HUES64 (cell line): ENCODE results near the gene CAPN8.

ENCODE experiments used
- H3K27ac ChIP-seq: 2 replicates; pipeline ENCODE4 v1.7.0; 2013; ENCODE audit warnings: low read depth, low read length, inconsistent platforms
- H3K27me3 ChIP-seq: 2 replicates; pipeline ENCODE4 v1.6.1; 2013; ENCODE audit warnings: mild to moderate bottlenecking, low read length; ENCODE audit not compliant: insufficient read depth
- H3K36me3 ChIP-seq: 2 replicates; pipeline ENCODE4 v1.6.1; 2013; ENCODE audit warnings: mild to moderate bottlenecking, low read length; ENCODE audit not compliant: insufficient read depth
- H3K4me1 ChIP-seq: 2 replicates; pipeline ENCODE4 v1.6.1; 2013; ENCODE audit warnings: mild to moderate bottlenecking, low read length, moderate library complexity; ENCODE audit not compliant: insufficient read depth
- H3K4me3 ChIP-seq: 2 replicates; pipeline ENCODE4 v1.5.1; 2013; ENCODE audit warnings: mild to moderate bottlenecking, low read length, moderate library complexity
- H3K9ac ChIP-seq: 2 replicates; pipeline ENCODE4 v1.6.1; 2013; ENCODE audit warnings: mild to moderate bottlenecking, low read depth, low read length
- H3K9me3 ChIP-seq: 2 replicates; pipeline ENCODE4 v1.6.1; 2013; ENCODE audit warnings: low read depth, low read length; ENCODE audit not compliant: insufficient read depth
- WGBS: fragments of 150-250, 120-280 bp; methylation state at CpG from one replicate; pipeline ENCODE4 v1.1.7; 2013; ENCODE audit warnings: missing lambda C conversion rate; 5-methylcytosine and 5-hydroxymethylcytosine counted together

CAPN8 gene

GRCh38 chr1:223651291-223651991 is 14.1 kb downstream of the CAPN8 start:
- H3K4me1 ChIP-seq: peaks cover 37% of the 10 kb centered on the region
- H3K9ac ChIP-seq: no peak overlapping the region
- H3K27ac ChIP-seq: no peak overlapping the region
- H3K9me3 ChIP-seq: no peaks in the 10 kb centered on the region; the same call in 1 of the 2 replicates
- H3K27me3 ChIP-seq: no peaks in the 10 kb centered on the region
- WGBS: 82% methylated on average over 8 of the region's 8 CpGs
- H3K4me3 ChIP-seq: no peak overlapping the region
- no peaks in the 10 kb centered on the region for H3K36me3 ChIP-seq

- 94% methylated on average over 2 of the region's 2 CpGs for WGBS
- no peak overlapping the region for H3K27ac ChIP-seq
- H3K36me3 ChIP-seq: no peaks in the 10 kb centered on the region
- H3K9me3 ChIP-seq: no peaks in the 10 kb centered on the region; the same call in 1 of the 2 replicates
- H3K4me1 ChIP-seq: peaks cover 40% of the 10 kb centered on the region
- H3K9ac ChIP-seq: no peak overlapping the region
- no peaks in the 10 kb centered on the region for H3K27me3 ChIP-seq
- no peak overlapping the region for H3K4me3 ChIP-seq
Measured at GRCh38 chr1:223650465-223650864, 15.0 kb downstream of the CAPN8 start.

DNA sequence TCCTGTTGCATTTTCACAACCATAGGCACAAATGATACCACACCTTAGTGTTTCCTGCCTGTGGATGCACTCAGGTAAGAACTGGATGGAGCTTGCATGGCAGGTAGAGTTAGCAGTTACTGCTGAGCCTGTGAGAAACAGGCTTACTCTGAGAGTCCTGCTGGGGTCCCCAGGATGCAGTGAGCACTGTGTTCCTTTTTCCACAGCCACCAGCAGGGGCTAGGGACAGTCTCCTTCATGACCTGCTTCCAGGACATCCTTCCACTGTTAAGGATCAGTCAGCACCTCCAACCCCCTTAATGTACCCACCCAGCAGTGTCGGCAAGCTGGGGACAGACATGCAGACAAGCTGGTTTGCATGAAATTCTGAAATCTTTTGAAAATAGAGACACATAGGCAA is 16.3 kb downstream of the CAPN8 start:
- Histone ChIP-seq H3K27ac (no peak overlapping the region), H3K9ac (no peak overlapping the region), H3K9me3 (no peaks in the 10 kb centered on the region; the same call in 1 of the 2 replicates), H3K4me3 (no peak overlapping the region), H3K4me1 (peaks cover 40% of the 10 kb centered on the region), H3K27me3 (no peaks in the 10 kb centered on the region), H3K36me3 (no peaks in the 10 kb centered on the region)
- WGBS: 0% methylated on average over 1 of the region's 1 CpG

- Histone ChIP-seq H3K27ac (peak overlapping the region; percentile 72; the same call in 1 of the 2 replicates), H3K4me1 (peaks cover 25% of the 10 kb centered on the region), H3K9me3 (no peaks in the 10 kb centered on the region; the same call in 1 of the 2 replicates), H3K9ac (no peak overlapping the region), H3K36me3 (no peaks in the 10 kb centered on the region), H3K27me3 (no peaks in the 10 kb centered on the region), H3K4me3 (no peak overlapping the region)
- WGBS: 0% methylated on average over 1 of the region's 1 CpG
Measured at GRCh38 chr1:223647249-223647648, 18.3 kb downstream of the CAPN8 start.

DNA sequence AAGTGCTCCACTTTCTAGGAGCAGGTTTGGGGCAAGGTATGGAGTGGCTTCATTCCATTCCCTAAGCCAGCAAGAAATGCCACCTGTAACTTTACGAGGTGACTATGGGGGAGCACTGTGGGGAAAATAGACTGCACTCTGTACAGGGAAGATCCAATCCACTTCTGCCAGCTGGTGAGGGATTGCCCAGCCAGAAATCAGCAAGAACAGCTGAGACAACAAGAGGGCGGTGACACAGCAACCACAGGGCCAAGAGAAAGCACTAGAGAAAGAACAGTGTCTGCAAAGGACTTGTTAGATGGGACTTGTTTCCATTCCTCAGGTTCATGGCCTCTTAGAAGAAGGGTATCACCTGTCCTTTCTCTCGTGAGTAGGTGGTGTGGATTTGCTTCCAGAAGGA is 19.6 kb downstream of the CAPN8 start:
- WGBS: 80% methylated on average over 3 of the region's 3 CpGs
- H3K36me3 ChIP-seq: no peaks in the 10 kb centered on the region
- H3K9ac ChIP-seq: no peak overlapping the region
- H3K4me1 ChIP-seq: peaks cover 24% of the 10 kb centered on the region
- H3K9me3 ChIP-seq: no peaks in the 10 kb centered on the region; the same call in 1 of the 2 replicates
- no peaks in the 10 kb centered on the region for H3K27me3 ChIP-seq
- no peak overlapping the region for H3K4me3 ChIP-seq
- H3K27ac ChIP-seq: no peak overlapping the region

DNA sequence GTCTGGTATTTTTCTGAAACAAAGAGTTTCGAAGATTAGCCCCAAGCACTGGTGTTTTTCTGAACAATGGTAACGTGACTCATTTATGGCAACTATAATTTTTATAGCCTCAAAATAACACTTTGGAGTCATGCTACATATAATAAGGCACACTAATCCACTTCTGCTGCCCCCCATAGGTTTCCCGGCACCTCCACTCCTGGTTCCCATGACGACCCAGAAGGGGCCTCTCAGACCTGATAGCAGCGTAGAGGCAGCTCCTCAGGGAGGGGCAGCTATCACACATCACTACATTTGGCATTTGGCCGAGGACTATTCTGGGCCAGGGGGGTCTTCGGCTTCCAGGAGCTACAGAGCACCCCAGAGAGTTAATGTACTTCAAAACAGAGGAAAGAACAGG is 23.3 kb downstream of the CAPN8 start:
- no peaks in the 10 kb centered on the region for H3K27me3 ChIP-seq
- H3K4me3 ChIP-seq: no peak overlapping the region
- H3K4me1 ChIP-seq: peaks cover 11% of the 10 kb centered on the region; the same call in 1 of the 2 replicates
- H3K27ac ChIP-seq: no peak overlapping the region
- H3K9me3 ChIP-seq: no peaks in the 10 kb centered on the region
- no peak overlapping the region for H3K9ac ChIP-seq
- WGBS: 82% methylated on average over 7 of the region's 7 CpGs
- no peaks in the 10 kb centered on the region for H3K36me3 ChIP-seq

DNA sequence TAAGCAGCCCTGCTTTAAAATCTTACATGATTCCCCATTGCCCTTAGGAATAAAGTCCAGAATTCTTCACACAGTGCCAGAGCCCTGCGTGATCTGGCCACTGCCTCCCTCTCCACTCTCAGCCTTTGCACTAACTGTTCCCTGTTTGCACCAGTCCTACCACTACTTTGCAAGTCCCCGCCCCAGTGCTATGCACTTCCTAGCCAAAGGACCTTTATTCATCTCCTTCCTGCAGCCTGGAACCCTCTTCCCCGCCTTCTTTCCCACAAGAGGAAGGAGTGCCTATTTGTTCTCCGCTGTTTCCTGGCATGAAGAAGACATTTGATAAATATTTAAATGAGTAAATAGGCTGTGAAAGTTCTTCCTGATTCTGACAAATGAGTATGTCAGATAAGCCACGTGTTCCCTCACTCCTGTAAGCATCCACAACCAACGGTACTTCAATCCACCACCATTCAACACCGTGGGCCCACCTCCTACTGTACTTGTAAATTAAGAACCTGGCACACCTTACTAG is 23.9 kb downstream of the CAPN8 start:
- Histone ChIP-seq H3K4me1 (peaks cover 4% of the 10 kb centered on the region; the same call in 1 of the 2 replicates), H3K27me3 (no peaks in the 10 kb centered on the region), H3K36me3 (no peaks in the 10 kb centered on the region), H3K4me3 (no peak overlapping the region), H3K9ac (no peak overlapping the region), H3K27ac (no peak overlapping the region), H3K9me3 (no peaks in the 10 kb centered on the region)
- WGBS: 78% methylated on average over 7 of the region's 7 CpGs

DNA sequence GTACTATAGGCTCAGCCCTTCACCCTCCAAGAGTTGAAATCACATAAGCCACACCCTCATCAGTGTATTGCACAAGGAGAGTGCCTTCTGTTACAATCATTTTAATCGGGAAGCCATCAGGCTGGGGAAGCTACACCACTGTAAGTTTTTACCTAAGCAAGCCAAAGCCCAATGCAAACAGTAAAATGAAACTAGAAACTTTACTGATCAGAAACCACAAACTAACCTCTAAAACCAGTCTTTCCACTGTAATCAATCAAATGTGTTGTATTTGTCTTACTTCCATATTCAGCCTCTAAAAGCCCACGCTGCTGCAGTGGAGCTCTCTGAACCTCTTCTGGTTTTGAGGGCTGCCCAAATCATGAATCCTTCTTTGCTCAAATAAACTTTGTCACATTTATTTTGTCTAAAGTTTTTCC is 26.2 kb downstream of the CAPN8 start:
- Histone ChIP-seq H3K9me3 (no peaks in the 10 kb centered on the region), H3K27ac (no peak overlapping the region), H3K9ac (no peak overlapping the region), H3K36me3 (no peaks in the 10 kb centered on the region), H3K4me1 (no peaks in the 10 kb centered on the region), H3K4me3 (no peak overlapping the region), H3K27me3 (no peaks in the 10 kb centered on the region)
- 94% methylated on average over 2 of the region's 2 CpGs for WGBS

DNA sequence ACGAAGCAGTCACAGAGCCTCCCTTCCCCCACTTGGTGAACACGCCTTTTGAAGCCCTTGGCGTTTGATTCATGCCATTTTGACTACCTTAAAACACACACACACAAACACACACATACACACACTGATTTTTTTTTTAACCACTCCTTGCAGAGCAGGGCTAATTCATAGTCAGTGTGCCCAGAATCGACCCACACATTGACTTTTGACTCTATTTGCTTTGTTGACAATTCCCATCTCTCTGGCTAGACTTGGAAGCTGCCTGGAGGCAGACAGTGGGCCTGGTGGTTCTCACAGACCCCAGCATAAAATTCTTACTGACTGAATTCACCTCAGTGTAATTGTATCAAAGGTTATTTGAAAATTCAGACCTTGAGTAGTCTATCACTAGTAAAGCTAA is 30.3 kb downstream of the CAPN8 start:
- Histone ChIP-seq H3K27ac (no peak overlapping the region), H3K36me3 (no peaks in the 10 kb centered on the region), H3K4me1 (no peaks in the 10 kb centered on the region; the same call in 1 of the 2 replicates), H3K27me3 (no peaks in the 10 kb centered on the region), H3K4me3 (no peak overlapping the region), H3K9me3 (no peaks in the 10 kb centered on the region), H3K9ac (no peak overlapping the region)
- WGBS: 89% methylated on average over 4 of the region's 4 CpGs

GRCh38 chr1:223634423-223634822 is 31.1 kb downstream of the CAPN8 start:
- 90% methylated on average over 4 of the region's 4 CpGs for WGBS
- Histone ChIP-seq H3K4me1 (no peaks in the 10 kb centered on the region; the same call in 1 of the 2 replicates), H3K4me3 (no peak overlapping the region), H3K36me3 (no peaks in the 10 kb centered on the region), H3K27ac (no peak overlapping the region), H3K9ac (no peak overlapping the region), H3K27me3 (no peaks in the 10 kb centered on the region), H3K9me3 (no peaks in the 10 kb centered on the region)

GRCh38 chr1:223631956-223632355 is 33.5 kb downstream of the CAPN8 start:
- Histone ChIP-seq H3K4me3 (no peak overlapping the region), H3K27me3 (no peaks in the 10 kb centered on the region), H3K9me3 (no peaks in the 10 kb centered on the region), H3K4me1 (no peaks in the 10 kb centered on the region; the same call in 1 of the 2 replicates), H3K36me3 (no peaks in the 10 kb centered on the region), H3K9ac (no peak overlapping the region), H3K27ac (no peak overlapping the region)
- 88% methylated on average over 6 of the region's 6 CpGs for WGBS
